ENCODE data around the gene EVX2.

EVX2 gene

GRCh38 chr2:176117823-176118371 is 34.1 kb upstream of the EVX2 start (continued):
- TF ChIP-seq PRDM10 (tag by site-specific recombination; IDR thresholded peaks at IDR 0.05) (no peak), ZNF26 (tag by site-specific recombination; IDR thresholded peaks at IDR 0.05) (no peak), ZBTB6 (tag by site-specific recombination; IDR thresholded peaks at IDR 0.05) (no peak), ZNF398 (tag by site-specific recombination; IDR thresholded peaks at IDR 0.05) (no peak), ZNF19 (tag by site-specific recombination; IDR thresholded peaks at IDR 0.05; ENCODE audit: low read depth) (no peak), ZNF514 (tag by site-specific recombination; IDR thresholded peaks at IDR 0.05) (no peak), KLF1 (tag by site-specific recombination; IDR thresholded peaks at IDR 0.05) (no peak), ZNF239 (tag by site-specific recombination; IDR thresholded peaks at IDR 0.05) (no peak), ZFP41 (tag by site-specific recombination; IDR thresholded peaks at IDR 0.05; ENCODE audit: borderline replicate concordance) (no peak), ZIC2 (tag by site-specific recombination; IDR thresholded peaks at IDR 0.05) (no peak), MYNN (tag by site-specific recombination; IDR thresholded peaks at IDR 0.05; ENCODE audit: borderline replicate concordance) (no peak)

- H3K36me3 ChIP-seq (ENCODE audit: control insufficient read depth in 2 of 2, insufficient read depth in 1 of 2, low read length in 2 of 2), result peaks cover 14 to 99% of the 10 kb centered on the region in 2 experiments; a peak in 2 of 3 replicates
- no peaks in the 10 kb centered on the region for H3K4me1 ChIP-seq (ENCODE audit: control insufficient read depth, insufficient read depth, low read length)
- H3K27ac ChIP-seq (ENCODE audit: extremely low read depth, low read depth, low read length), result peak overlapping the region; percentile 34; the same call in 1 of the 2 replicates
- TF ChIP-seq ZNF747 (tag by site-specific recombination; IDR thresholded peaks at IDR 0.05) (no peak), ZNF302 (tag by site-specific recombination; IDR thresholded peaks at IDR 0.05; ENCODE audit: low read depth) (no peak)
- ChIA-PET POLR2A (no interaction called here), CTCF (interaction anchor here (0.9 to 1.0 kb wide), 2 partner anchors 10 to 701 kb away, joined by 3 to 4 read pairs; no protein-coding TSS in a partner anchor)
- no peaks in the 10 kb centered on the region for H3K9me3 ChIP-seq (ENCODE audit: control insufficient read depth, insufficient read depth, low read depth, low read length)
- no peak overlapping the region for H3K4me3 ChIP-seq (ENCODE audit: low read depth, low read length)
These were observed 33.5 kb upstream of the EVX2 start for GRCh38 chr2:176117162-176117822.
